Upper lobe of left lung (tissue), 4 donors: Measurements from ENCODE around the gene KIF1A.

Source experiments
- EP300 ChIP-seq, 4 donors: sonication (generic); formaldehyde crosslinking; IDR thresholded peaks; one replicate each; pipeline ENCODE4 v1.5.1; 2017; ENCODE audit warnings: antibody characterized with exemption in 4 of 4, control low read depth in 2 of 4
- POLR2A ChIP-seq, 4 donors: fragments of 450-650 bp; IDR thresholded peaks; one replicate each; pipeline ENCODE4 v1.5.1; 2016 to 2017; ENCODE audit warnings: antibody characterized with exemption in 4 of 4, mild to moderate bottlenecking in 2 of 4
- POLR2AphosphoS5 ChIP-seq, 2 donors: sonication (generic); formaldehyde crosslinking; IDR thresholded peaks; one replicate each; pipeline ENCODE4 v1.5.1; 2017; ENCODE audit warnings: antibody characterized with exemption in 2 of 2
- TF ChIP-seq, protein P1 (sequence below), 6 experiments: fragments of 450-650 bp in 4 of 6; fragments of 200-600 bp in 2 of 6; sonication (generic) in 2 of 6; IDR thresholded peaks; one replicate each; pipeline ENCODE4 v1.5.1; 2016 to 2019; ENCODE audit warnings: antibody characterized with exemption in 6 of 6

DNA sequence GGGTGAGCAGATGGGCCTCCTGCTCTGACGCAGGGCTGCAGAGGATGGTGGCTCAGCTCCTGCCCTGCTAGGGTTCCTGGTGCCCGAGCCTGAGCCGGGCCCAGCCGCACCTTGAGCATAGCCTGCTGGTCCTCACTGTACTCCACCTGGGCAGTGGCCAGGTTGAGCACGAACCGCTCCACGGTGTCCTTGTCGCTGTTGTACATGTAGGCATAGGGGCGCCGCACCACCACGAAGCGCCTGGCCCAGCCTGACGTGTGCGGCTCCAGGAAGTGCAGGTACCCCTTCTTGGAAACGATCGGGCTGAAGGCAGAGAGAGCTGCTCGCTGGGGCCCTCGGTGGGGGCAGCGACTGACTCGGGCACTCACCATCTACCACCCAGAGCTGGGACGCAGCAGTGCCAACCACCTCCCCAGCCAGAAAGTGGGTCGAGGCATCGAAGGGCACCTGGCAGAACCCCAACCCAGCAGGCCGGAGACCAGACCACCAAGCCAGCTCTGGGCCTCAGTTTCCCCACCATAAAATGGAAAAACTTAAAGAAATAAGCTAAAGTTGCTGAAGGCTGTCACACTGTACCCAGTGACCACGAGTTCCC lies 101.0 kb downstream of the KIF1A start:
- TF ChIP-seq POLR2A (IDR thresholded peaks at IDR 0.05): no peak
- TF ChIP-seq, protein P1, sequence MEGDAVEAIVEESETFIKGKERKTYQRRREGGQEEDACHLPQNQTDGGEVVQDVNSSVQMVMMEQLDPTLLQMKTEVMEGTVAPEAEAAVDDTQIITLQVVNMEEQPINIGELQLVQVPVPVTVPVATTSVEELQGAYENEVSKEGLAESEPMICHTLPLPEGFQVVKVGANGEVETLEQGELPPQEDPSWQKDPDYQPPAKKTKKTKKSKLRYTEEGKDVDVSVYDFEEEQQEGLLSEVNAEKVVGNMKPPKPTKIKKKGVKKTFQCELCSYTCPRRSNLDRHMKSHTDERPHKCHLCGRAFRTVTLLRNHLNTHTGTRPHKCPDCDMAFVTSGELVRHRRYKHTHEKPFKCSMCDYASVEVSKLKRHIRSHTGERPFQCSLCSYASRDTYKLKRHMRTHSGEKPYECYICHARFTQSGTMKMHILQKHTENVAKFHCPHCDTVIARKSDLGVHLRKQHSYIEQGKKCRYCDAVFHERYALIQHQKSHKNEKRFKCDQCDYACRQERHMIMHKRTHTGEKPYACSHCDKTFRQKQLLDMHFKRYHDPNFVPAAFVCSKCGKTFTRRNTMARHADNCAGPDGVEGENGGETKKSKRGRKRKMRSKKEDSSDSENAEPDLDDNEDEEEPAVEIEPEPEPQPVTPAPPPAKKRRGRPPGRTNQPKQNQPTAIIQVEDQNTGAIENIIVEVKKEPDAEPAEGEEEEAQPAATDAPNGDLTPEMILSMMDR (IDR thresholded peaks at IDR 0.05): no peak
- TF ChIP-seq EP300 (IDR thresholded peaks at IDR 0.05): no peak
- TF ChIP-seq POLR2AphosphoS5 (IDR thresholded peaks at IDR 0.05): no peak
